SK-N-SH treated with all-trans-retinoic acid at 6 μM for 48 hours (cell line): ENCODE results near the gene CD2.

Experiments used
- ATAC-seq: fragments of 200-7000 bp; cut with Tn5 transposase; 3 replicates; pipeline ENCODE4 v1.9.1; 2020; ENCODE audit warnings: mild to moderate bottlenecking, moderate library complexity
- ARNTL ChIP-seq: fragments of 450-650 bp; formaldehyde crosslinking; IDR thresholded peaks from 2 replicates; pipeline ENCODE4 v1.5.0; 2020; ENCODE audit warnings: low read depth, mild to moderate bottlenecking, moderate library complexity, borderline replicate concordance
- BACH2 ChIP-seq: fragments of 250-450 bp; sonication (Bioruptor Pico); IDR thresholded peaks from 2 replicates; pipeline ENCODE4 v1.9.0; 2021; ENCODE audit warnings: mild to moderate bottlenecking, borderline replicate concordance
- CREB5 ChIP-seq: fragments of 250-450 bp; sonication (Bioruptor Pico); IDR thresholded peaks from 2 replicates; pipeline ENCODE4 v1.5.1; 2020; ENCODE audit warnings: low read depth, mild to moderate bottlenecking, moderate library complexity
- CSDC2 ChIP-seq: fragments of 250-450 bp; sonication (Bioruptor Pico); IDR thresholded peaks from 2 replicates; pipeline ENCODE4 v1.5.0; 2020; ENCODE audit warnings: mild to moderate bottlenecking, moderate library complexity
- GLIS3 ChIP-seq: fragments of 250-450 bp; sonication (Bioruptor Pico); IDR thresholded peaks from 2 replicates; pipeline ENCODE4 v1.5.0; 2020; ENCODE audit warnings: mild to moderate bottlenecking, moderate library complexity
- ISL1 ChIP-seq: fragments of 250-450 bp; sonication (Bioruptor Pico); IDR thresholded peaks from 2 replicates; pipeline ENCODE4 v2.1.2; 2022; ENCODE audit warnings: mild to moderate bottlenecking, moderate library complexity
- PATZ1 ChIP-seq: fragments of 250-450 bp; sonication (Bioruptor Pico); IDR thresholded peaks from 2 replicates; pipeline ENCODE4 v1.8.0; 2020; ENCODE audit warnings: mild to moderate bottlenecking, moderate library complexity, borderline replicate concordance
- POU6F1 ChIP-seq: fragments of 250-450 bp; sonication (Bioruptor Pico); IDR thresholded peaks from 2 replicates; pipeline ENCODE4 v1.8.0; 2021; ENCODE audit warnings: low read depth, mild to moderate bottlenecking, moderate library complexity, borderline replicate concordance
- RARB ChIP-seq: fragments of 250-450 bp; sonication (Bioruptor Pico); IDR thresholded peaks from 2 replicates; pipeline ENCODE4 v1.8.0; 2021; ENCODE audit warnings: mild to moderate bottlenecking, moderate library complexity
- SNAI2 ChIP-seq: fragments of 250-450 bp; sonication (Bioruptor Pico); IDR thresholded peaks from 2 replicates; pipeline ENCODE4 v1.5.0; 2020; ENCODE audit warnings: mild to moderate bottlenecking, moderate library complexity
- TCF4 ChIP-seq: fragments of 250-450 bp; sonication (Bioruptor Pico); IDR thresholded peaks from 2 replicates; pipeline ENCODE4 v1.8.0; 2021; ENCODE audit warnings: mild to moderate bottlenecking, moderate library complexity, borderline replicate concordance
- TOX ChIP-seq: fragments of 250-450 bp; sonication (Bioruptor Pico); IDR thresholded peaks from 2 replicates; pipeline ENCODE4 v1.8.0; 2021; ENCODE audit warnings: mild to moderate bottlenecking, moderate library complexity, borderline replicate concordance
- TSHZ2 ChIP-seq: fragments of 250-450 bp; sonication (Bioruptor Pico); IDR thresholded peaks from 2 replicates; pipeline ENCODE4 v1.5.0; 2020; ENCODE audit warnings: mild to moderate bottlenecking, moderate library complexity
- ZC3H10 ChIP-seq: fragments of 250-450 bp; sonication (Bioruptor Pico); IDR thresholded peaks from 2 replicates; pipeline ENCODE4 v1.5.1; 2021; ENCODE audit warnings: mild to moderate bottlenecking, moderate library complexity
- ZFP3 ChIP-seq: fragments of 250-450 bp; sonication (Bioruptor Pico); IDR thresholded peaks from 2 replicates; pipeline ENCODE4 v1.5.0; 2020; ENCODE audit warnings: mild to moderate bottlenecking, moderate library complexity
- ZFP30 ChIP-seq: fragments of 450-650 bp; formaldehyde crosslinking; IDR thresholded peaks from 2 replicates; pipeline ENCODE4 v1.5.0; 2022; ENCODE audit warnings: mild to moderate bottlenecking, moderate library complexity
- ZNF565 ChIP-seq: fragments of 450-650 bp; formaldehyde crosslinking; conservative IDR thresholded peaks from 2 replicates; pipeline ENCODE4 v1.5.0; 2020; ENCODE audit warnings: low read depth, mild to moderate bottlenecking, moderate library complexity
- ZNF70 ChIP-seq: fragments of 450-650 bp; formaldehyde crosslinking; IDR thresholded peaks from 2 replicates; pipeline ENCODE4 v1.5.0; 2020; ENCODE audit warnings: mild to moderate bottlenecking, moderate library complexity
- ZNF8 ChIP-seq: fragments of 450-650 bp; formaldehyde crosslinking; IDR thresholded peaks from 2 replicates; pipeline ENCODE4 v1.5.0; 2020; ENCODE audit warnings: mild to moderate bottlenecking, moderate library complexity
- TF ChIP-seq, protein P1 (sequence below): fragments of 250-450 bp; sonication (Bioruptor Pico); IDR thresholded peaks from 2 replicates; pipeline ENCODE4 v1.5.1; 2021; ENCODE audit warnings: mild to moderate bottlenecking, moderate library complexity

The CD2 gene

DNA sequence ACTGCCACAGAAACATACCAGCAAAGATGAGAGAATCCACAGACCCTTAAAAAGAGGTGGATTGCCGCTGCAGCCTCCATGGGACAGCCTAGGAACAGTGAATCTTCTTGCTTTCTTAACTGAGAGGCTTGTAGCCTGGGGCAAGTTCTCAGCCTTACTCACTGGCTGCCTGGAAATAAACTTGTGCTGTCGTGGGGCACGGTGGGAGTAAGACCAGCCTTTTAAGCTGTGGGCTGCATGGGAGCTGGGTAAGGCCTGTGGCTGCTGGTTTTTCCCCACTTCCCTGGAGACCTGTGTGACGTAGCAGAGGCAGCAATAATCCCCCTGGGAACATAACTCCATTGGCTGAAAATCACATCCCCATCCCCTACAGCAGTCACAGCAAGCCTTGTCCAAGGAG is 30.8 kb downstream of the CD2 start (continued):
- no peak for TF ChIP-seq CREB5
- TF ChIP-seq, protein P1, sequence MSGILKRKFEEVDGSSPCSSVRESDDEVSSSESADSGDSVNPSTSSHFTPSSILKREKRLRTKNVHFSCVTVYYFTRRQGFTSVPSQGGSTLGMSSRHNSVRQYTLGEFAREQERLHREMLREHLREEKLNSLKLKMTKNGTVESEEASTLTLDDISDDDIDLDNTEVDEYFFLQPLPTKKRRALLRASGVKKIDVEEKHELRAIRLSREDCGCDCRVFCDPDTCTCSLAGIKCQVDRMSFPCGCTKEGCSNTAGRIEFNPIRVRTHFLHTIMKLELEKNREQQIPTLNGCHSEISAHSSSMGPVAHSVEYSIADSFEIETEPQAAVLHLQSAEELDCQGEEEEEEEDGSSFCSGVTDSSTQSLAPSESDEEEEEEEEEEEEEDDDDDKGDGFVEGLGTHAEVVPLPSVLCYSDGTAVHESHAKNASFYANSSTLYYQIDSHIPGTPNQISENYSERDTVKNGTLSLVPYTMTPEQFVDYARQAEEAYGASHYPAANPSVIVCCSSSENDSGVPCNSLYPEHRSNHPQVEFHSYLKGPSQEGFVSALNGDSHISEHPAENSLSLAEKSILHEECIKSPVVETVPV (CRISPR knock-in tag): no peak
- TF ChIP-seq GLIS3 (CRISPR knock-in tag): no peak
- TF ChIP-seq ZFP30 (CRISPR knock-in tag): no peak
- TF ChIP-seq ZNF565 (CRISPR knock-in tag): no peak
- no peak for TF ChIP-seq TOX
- TF ChIP-seq ZFP3 (CRISPR knock-in tag): no peak

- TF ChIP-seq TOX (no peak), ZFP3 (CRISPR knock-in tag) (no peak), ZFP30 (CRISPR knock-in tag) (no peak), RARB (CRISPR knock-in tag) (no peak), SNAI2 (CRISPR knock-in tag) (no peak), CREB5 (no peak), ZNF8 (CRISPR knock-in tag) (no peak), PATZ1 (CRISPR knock-in tag) (no peak), ZNF565 (CRISPR knock-in tag) (no peak), POU6F1 (CRISPR knock-in tag) (no peak), GLIS3 (CRISPR knock-in tag) (no peak), ZNF70 (no peak), TCF4 (CRISPR knock-in tag) (no peak), CSDC2 (CRISPR knock-in tag) (no peak)
- ATAC-seq: no peak
These were observed 31.8 kb downstream of the CD2 start for GRCh38 chr1:116786049-116786448.

GRCh38 chr1:116791727-116792126 is 37.5 kb downstream of the CD2 start:
- ATAC-seq: no peak
- TF ChIP-seq BACH2 (CRISPR knock-in tag) (no peak), ARNTL (CRISPR knock-in tag) (no peak), ZC3H10 (CRISPR knock-in tag) (no peak), ISL1 (CRISPR knock-in tag) (no peak)
- TF ChIP-seq, all 23 proteins: peak for 0

DNA sequence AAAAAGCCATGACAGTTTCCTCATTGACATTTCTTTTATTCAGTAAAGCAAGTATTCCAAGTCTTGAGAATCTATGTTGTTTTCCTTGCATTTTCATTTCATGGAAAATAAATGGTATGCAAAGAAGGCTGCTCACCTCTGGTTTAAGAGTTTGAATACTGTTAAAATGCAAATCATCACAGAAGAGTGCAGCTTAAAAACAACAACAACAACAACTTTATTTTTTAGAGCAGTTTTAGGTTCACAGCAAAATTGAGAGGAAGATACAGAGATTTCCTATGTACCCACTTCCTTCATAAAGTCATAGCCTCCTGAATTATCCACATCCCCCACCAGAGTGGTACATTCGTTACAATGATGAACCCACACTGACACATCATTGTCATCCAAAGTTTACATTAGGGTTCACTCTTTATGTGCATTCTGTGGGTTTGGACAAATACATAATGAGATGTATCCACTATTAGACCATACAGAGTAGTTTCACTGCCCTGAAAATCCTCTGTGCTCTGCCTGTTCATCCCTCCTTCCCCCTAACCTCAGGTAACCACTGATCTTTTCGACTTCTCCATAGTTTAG is 39.2 kb downstream of the CD2 start:
- no peak for ATAC-seq
- no peak for TF ChIP-seq POU6F1 (CRISPR knock-in tag)
- TF ChIP-seq PATZ1 (CRISPR knock-in tag): no peak
- TF ChIP-seq ZFP3 (CRISPR knock-in tag): no peak
- TF ChIP-seq TSHZ2: no peak
- TF ChIP-seq RARB (CRISPR knock-in tag): no peak
- TF ChIP-seq CSDC2 (CRISPR knock-in tag): no peak
